LNCAP (cell line): ENCODE measurements around the gene MED25.

Experiments used
- TF ChIP-seq, protein P1 (sequence below): fragments of 450-650 bp; IDR thresholded peaks from 2 replicates; pipeline ENCODE4 v1.5.1; 2017; ENCODE audit warnings: mild to moderate bottlenecking

Gene MED25

DNA sequence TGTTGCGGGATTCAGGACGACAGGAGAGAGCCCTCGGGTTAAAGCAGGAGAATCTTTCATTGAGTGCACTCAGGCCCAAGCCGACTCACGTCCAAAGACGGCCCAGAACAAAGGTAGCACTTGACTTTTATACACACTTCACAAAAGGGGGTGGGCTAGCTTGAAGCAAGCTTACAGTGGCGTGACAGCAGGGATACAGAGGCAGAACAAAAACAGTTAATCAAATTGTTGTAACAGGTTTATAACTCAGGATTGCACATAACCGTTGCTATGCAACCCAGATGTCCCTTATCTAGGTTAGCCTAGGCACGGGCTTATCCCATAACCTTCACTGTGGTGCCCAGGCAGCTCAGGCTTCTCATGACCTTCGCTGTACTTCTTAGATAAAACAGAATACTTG lies 2.0 kb downstream of the MED25 start:
- TF ChIP-seq, protein P1, sequence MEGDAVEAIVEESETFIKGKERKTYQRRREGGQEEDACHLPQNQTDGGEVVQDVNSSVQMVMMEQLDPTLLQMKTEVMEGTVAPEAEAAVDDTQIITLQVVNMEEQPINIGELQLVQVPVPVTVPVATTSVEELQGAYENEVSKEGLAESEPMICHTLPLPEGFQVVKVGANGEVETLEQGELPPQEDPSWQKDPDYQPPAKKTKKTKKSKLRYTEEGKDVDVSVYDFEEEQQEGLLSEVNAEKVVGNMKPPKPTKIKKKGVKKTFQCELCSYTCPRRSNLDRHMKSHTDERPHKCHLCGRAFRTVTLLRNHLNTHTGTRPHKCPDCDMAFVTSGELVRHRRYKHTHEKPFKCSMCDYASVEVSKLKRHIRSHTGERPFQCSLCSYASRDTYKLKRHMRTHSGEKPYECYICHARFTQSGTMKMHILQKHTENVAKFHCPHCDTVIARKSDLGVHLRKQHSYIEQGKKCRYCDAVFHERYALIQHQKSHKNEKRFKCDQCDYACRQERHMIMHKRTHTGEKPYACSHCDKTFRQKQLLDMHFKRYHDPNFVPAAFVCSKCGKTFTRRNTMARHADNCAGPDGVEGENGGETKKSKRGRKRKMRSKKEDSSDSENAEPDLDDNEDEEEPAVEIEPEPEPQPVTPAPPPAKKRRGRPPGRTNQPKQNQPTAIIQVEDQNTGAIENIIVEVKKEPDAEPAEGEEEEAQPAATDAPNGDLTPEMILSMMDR = no peak

DNA sequence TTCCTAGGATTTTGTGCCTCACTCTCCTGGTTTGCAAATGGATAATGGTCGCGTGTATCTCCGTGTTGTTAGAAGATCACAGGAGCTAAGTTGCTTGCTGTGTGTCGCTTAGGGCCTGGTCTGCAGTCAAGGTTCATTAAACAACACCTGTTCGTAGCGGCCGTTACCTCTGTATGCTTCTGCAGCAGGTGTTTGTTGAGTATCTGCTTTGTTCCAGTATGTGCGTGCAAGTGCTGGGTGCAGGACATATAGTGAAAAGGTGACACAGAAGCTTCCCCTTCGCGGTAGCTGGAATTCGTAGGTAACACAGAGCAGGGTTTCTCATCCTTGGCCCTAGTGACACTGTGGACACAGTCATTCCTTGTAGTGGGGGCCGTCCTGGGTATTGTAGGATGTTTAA lies 5.4 kb downstream of the MED25 start:
- TF ChIP-seq, protein P1 = no peak

DNA sequence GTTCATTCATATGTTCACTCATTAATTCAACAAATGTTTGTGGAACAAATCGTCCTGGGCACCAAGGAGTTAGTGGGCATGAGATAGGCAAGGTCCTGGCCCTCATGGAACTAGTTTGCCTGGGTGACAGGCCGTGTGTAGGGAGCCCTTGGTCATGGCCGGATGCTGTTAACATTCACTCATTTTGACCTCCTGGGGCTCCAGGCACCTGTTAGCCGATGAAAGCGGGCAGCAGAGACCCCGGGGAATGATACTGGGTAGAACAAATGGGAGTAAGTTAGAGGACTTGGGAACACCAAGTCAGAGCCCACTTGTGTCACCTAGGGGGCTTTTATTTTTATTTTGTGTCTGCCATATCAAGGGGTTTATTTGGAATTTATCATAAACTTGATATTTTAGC lies 6.6 kb downstream of the MED25 start:
- TF ChIP-seq, protein P1 = no peak

DNA sequence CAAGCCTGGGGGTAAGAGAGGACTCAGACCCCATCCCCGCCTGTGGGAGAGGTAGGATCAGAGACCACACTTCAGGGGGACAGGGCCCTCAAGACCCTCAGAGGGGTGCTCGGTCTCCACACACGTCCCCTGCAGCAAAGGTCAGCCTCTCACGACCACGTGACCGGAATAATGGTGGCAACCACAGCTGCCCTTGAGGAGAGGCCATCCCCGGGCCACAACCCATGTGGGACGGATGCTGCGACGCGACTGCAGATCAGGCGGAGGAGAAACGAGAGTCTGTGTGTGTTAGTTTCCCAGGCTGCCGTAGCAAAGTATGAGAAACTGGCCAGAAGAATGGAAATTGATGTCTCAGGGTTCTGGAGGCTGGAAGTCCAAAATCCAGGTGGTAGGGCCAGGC lies 8.9 kb downstream of the MED25 start:
- TF ChIP-seq, protein P1 = no peak

DNA sequence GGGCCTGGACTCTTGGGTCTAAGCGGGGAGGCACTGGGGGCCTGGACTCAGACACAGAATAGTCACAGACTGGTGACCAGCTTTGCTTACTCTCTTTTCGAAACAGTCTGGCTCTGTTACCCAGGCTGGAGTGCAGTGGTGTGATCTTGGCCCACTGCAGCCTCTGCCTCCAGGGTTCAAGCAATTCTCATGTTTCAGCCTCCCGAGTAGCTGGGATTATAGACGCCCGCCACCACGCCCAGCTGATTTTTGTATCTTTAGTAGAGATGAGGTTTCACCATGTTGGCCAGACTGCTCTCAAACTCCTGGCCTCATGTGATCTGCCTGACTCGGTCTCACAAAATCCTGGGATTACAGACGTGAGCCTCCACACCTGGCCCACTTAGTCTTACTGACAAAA lies 11.1 kb downstream of the MED25 start:
- TF ChIP-seq, protein P1 = no peak

DNA sequence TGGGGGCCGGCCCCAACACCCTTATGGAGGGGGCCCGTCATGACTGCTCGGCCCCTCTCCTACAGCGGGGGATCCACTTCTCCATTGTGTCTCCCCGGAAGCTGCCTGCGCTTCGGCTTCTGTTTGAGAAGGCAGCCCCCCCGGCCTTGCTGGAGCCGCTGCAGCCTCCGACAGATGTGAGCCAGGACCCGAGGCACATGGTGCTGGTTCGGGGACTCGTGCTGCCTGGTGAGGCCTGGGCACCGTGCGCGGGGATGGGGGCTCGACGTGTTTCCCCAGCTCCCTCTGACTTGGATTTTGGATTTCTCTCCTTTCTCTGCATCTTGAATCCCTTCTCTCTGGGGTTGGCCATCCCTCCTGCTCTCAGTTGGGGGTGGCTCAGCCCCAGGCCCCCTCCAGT lies 11.6 kb downstream of the MED25 start:
- TF ChIP-seq, protein P1 = no peak

DNA sequence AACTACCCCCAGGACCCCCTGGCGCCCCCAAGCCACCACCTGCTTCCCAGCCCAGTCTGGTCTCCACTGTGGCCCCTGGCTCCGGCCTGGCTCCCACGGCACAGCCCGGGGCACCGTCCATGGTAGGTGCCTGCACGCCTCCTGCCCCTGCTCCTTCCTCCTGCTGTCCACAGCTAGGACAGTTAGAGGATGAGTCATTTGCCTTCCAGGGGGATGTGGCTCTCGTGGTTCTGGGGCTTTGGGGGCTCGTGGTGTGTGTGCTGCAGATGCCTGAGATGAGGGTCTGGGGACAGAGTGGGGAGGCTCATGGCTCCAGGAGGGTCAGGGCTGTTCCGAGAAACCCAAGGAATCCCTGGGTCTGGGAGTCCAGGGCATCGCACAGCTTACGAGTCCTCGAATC lies 12.7 kb downstream of the MED25 start:
- TF ChIP-seq, protein P1 = no peak

DNA sequence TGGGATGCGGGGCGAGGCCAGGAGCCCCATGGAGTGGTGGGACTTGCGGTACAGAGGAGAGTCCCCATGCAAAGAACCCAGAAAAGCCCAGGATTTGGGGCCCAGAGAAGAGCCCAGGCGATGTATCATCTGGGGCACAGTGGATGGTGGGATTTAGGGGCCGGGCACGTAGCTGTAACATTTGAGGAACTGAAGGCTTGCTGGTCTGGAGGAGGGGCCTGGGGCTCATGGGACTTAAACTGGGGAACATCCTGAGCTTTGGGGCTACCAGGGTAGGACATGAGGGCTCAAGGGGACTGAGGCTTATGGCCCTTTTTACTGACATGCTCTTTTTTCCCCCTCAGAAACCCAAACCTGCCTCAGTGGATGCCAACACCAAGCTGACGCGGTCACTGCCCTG lies 13.5 kb downstream of the MED25 start:
- TF ChIP-seq, protein P1 = no peak
